Mesothelial cell of epicardium (in vitro differentiated cells): ENCODE data around the gene TMOD2. TPM values are rescaled to one million over a fixed set of nuclear protein-coding genes. Genes with fewer than 3 reads are reported as not detected.

Experiments used
- DNase-seq, 2 experiments: peaks; one replicate each; pipeline ENCODE4 v3.0.0; 2021; ENCODE audit warnings: low spot score in 2 of 2; ENCODE audit not compliant: unreplicated experiment in 2 of 2
- H3K27ac Mint-ChIP-seq: 2 replicates; pipeline ENCODE4 v1.8.0; 2021; ENCODE audit warnings: mixed read lengths
- H3K27me3 Mint-ChIP-seq: 2 replicates; pipeline ENCODE4 v1.8.0; 2021; ENCODE audit warnings: low read depth, mixed read lengths
- H3K36me3 Mint-ChIP-seq: 2 replicates; pipeline ENCODE4 v1.8.0; 2021; ENCODE audit warnings: mixed read lengths
- H3K4me1 Mint-ChIP-seq: 2 replicates; pipeline ENCODE4 v1.8.0; 2021; ENCODE audit warnings: mixed read lengths
- H3K4me3 Mint-ChIP-seq: 2 replicates; pipeline ENCODE4 v1.8.0; 2021; ENCODE audit warnings: mild to moderate bottlenecking, moderate library complexity, mixed read lengths
- H3K9me3 Mint-ChIP-seq: 2 replicates; pipeline ENCODE4 v1.8.0; 2021; ENCODE audit warnings: mixed read lengths
- total RNA-seq: library from RNA; stranded (reverse); gene quantifications from 3 replicates; pipeline ENCODE4 v1.2.1, GENCODE V29; 2021
- TF ChIP-seq, protein P1 (sequence below): fragments of 200-600 bp; sonication (generic); IDR thresholded peaks from one replicate; pipeline ENCODE4 v1.5.0; 2021; ENCODE audit warnings: antibody characterized with exemption; ENCODE audit not compliant: unreplicated experiment

Gene TMOD2
- total RNA-seq, 1 donor from 2014 or later = 10.0 TPM

DNA sequence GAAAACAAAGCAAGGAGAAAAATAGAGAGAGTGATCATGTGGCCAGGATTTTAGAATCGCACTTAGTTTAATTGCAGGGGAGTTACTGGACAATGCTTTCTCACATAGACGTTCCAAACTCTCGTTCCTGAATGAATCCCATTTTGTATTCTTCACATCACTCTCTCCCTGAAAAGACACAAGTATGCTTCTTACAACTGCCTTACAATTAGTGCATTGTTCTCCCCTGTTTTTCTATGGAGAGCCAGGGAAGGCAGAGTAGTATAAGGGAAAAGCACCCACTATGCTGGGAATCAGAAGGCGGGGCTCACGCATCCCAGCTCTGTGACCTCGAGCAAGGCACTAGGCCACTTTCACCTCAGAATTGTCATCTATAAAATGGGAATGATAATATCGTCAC lies 14.4 kb downstream of the TMOD2 start:
- Mint-ChIP-seq H3K4me3 (no peak overlapping the region), H3K9me3 (no peaks in the 10 kb centered on the region), H3K27ac (no peak overlapping the region), H3K27me3 (no peaks in the 10 kb centered on the region), H3K4me1 (peaks cover under 1% of the 10 kb centered on the region), H3K36me3 (peaks cover 12% of the 10 kb centered on the region)
- no peak for DNase-seq
- TF ChIP-seq, protein P1, sequence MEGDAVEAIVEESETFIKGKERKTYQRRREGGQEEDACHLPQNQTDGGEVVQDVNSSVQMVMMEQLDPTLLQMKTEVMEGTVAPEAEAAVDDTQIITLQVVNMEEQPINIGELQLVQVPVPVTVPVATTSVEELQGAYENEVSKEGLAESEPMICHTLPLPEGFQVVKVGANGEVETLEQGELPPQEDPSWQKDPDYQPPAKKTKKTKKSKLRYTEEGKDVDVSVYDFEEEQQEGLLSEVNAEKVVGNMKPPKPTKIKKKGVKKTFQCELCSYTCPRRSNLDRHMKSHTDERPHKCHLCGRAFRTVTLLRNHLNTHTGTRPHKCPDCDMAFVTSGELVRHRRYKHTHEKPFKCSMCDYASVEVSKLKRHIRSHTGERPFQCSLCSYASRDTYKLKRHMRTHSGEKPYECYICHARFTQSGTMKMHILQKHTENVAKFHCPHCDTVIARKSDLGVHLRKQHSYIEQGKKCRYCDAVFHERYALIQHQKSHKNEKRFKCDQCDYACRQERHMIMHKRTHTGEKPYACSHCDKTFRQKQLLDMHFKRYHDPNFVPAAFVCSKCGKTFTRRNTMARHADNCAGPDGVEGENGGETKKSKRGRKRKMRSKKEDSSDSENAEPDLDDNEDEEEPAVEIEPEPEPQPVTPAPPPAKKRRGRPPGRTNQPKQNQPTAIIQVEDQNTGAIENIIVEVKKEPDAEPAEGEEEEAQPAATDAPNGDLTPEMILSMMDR = no peak

GRCh38 chr15:51766341-51766740 lies 14.9 kb downstream of the TMOD2 start:
- Mint-ChIP-seq H3K4me1 (peaks cover 4% of the 10 kb centered on the region), H3K9me3 (no peaks in the 10 kb centered on the region), H3K4me3 (no peak overlapping the region), H3K27me3 (no peaks in the 10 kb centered on the region), H3K36me3 (peaks cover 12% of the 10 kb centered on the region), H3K27ac (no peak overlapping the region)
- TF ChIP-seq, protein P1 = no peak
- DNase-seq = no peak

GRCh38 chr15:51768018-51768417 lies 16.6 kb downstream of the TMOD2 start:
- peaks cover 4% of the 10 kb centered on the region for H3K4me1 Mint-ChIP-seq
- no peak overlapping the region for H3K27ac Mint-ChIP-seq
- H3K27me3 Mint-ChIP-seq = no peaks in the 10 kb centered on the region

DNA sequence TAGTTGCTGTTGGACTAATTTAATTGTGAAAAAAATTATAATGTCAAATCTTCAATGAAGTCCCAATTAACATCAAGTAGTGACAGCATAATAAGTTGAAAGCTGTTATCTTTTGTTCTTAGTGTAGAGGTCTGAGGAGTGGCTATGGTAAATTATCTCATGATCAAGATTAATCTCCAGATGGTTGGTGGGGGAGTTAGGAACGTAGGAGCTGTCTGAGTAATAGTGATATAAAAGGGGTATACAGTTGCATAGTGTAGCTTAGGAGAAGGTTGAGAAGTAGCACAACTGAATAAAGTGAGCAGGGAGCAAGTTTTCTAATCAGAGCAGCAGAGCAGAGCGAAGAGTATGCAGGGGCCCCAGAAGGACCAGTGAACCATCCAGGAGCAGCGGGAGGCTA lies 19.5 kb downstream of the TMOD2 start:
- peaks cover 4% of the 10 kb centered on the region for H3K4me1 Mint-ChIP-seq
- H3K27ac Mint-ChIP-seq = no peak overlapping the region
- H3K36me3 Mint-ChIP-seq = peaks cover 12% of the 10 kb centered on the region
- H3K9me3 Mint-ChIP-seq = no peaks in the 10 kb centered on the region
- H3K27me3 Mint-ChIP-seq = no peaks in the 10 kb centered on the region
- DNase-seq = no peak
- no peak overlapping the region for H3K4me3 Mint-ChIP-seq
- TF ChIP-seq, protein P1 = no peak

More at GRCh38 chr15:51768018-51768417, 16.6 kb downstream of the TMOD2 start:
- Mint-ChIP-seq H3K4me3 (no peak overlapping the region), H3K9me3 (no peaks in the 10 kb centered on the region), H3K36me3 (peaks cover 12% of the 10 kb centered on the region)
- DNase-seq = no peak
- TF ChIP-seq, protein P1 = no peak

GRCh38 chr15:51771773-51772172 lies 20.4 kb downstream of the TMOD2 start:
- Mint-ChIP-seq H3K27ac (no peak overlapping the region), H3K36me3 (peaks cover 13% of the 10 kb centered on the region), H3K4me3 (no peak overlapping the region), H3K27me3 (no peaks in the 10 kb centered on the region), H3K9me3 (no peaks in the 10 kb centered on the region), H3K4me1 (peaks cover 4% of the 10 kb centered on the region)
- no peak for DNase-seq
- TF ChIP-seq, protein P1 = no peak

DNA sequence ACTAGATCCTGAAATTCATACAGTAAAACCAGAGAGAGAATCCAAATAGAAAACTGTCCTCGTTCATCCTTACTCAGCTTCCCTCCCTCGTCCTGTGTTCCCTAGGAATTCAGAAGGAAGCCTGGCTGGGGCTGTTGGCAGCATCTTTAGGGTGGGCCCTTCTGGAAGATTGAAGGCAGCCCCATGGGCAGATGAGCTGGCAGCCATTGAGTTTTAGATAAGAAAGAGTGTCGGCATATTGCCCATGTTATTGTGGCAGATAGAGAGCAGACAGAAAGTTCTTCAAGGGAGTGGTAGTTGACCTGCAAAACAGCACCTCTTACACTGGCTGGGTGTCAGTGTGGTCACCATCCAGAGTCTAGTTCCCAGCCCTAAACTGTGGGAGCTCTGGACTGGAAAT lies 23.5 kb downstream of the TMOD2 start:
- H3K27ac Mint-ChIP-seq = no peak overlapping the region
- no peak overlapping the region for H3K4me3 Mint-ChIP-seq
- no peaks in the 10 kb centered on the region for H3K9me3 Mint-ChIP-seq
- H3K36me3 Mint-ChIP-seq = peaks cover 5% of the 10 kb centered on the region
- H3K4me1 Mint-ChIP-seq = peaks cover 4% of the 10 kb centered on the region
- no peaks in the 10 kb centered on the region for H3K27me3 Mint-ChIP-seq
- DNase-seq = no peak
- TF ChIP-seq, protein P1 = no peak
